HPDE6-E6E7 (cell line): ENCODE data around the gene ADGRL4.
"Not testable (repeated sequence)": the region's sequence is repeated elsewhere in the genome, so short reads cannot be mapped to it uniquely, and the experiment has no call there.

ENCODE experiments used
- DNase-seq: peaks from one replicate; pipeline ENCODE4 v3.0.0; 2011; ENCODE audit warnings: missing footprints; ENCODE audit errors: extremely low spot score

ADGRL4 gene

GRCh38 chr1:78918157-78918556 lies 88.4 kb downstream of the ADGRL4 start:
- no peak for DNase-seq

GRCh38 chr1:78916986-78917385 lies 89.5 kb downstream of the ADGRL4 start:
- DNase-seq, result no peak

- no peak for DNase-seq
Observed at GRCh38 chr1:78913950-78914349, 92.6 kb downstream of the ADGRL4 start.

- DNase-seq, result no peak
Observed at GRCh38 chr1:78911956-78912880, 94.3 kb downstream of the ADGRL4 start.

- DNase-seq, result no peak
Observed at GRCh38 chr1:78902641-78903040, 103.9 kb downstream of the ADGRL4 start.

- DNase-seq, result no peak
Observed at GRCh38 chr1:78894811-78895210, 111.7 kb downstream of the ADGRL4 start.

- no peak for DNase-seq
Observed at GRCh38 chr1:78892260-78892840, 114.2 kb downstream of the ADGRL4 start.

- no peak for DNase-seq
Observed at GRCh38 chr1:78887458-78887857, 119.1 kb downstream of the ADGRL4 start.

GRCh38 chr1:78884685-78885452 lies 121.7 kb downstream of the ADGRL4 start:
- no peak for DNase-seq

GRCh38 chr1:78880223-78880622 lies 126.3 kb downstream of the ADGRL4 start:
- DNase-seq, result no peak

- not testable (repeated sequence) for DNase-seq
Observed at GRCh38 chr1:78875986-78876385, 130.5 kb downstream of the ADGRL4 start.

GRCh38 chr1:78872801-78873200 lies 133.7 kb downstream of the ADGRL4 start:
- not testable (repeated sequence) for DNase-seq

GRCh38 chr1:78871249-78871648 lies 135.3 kb downstream of the ADGRL4 start:
- DNase-seq, result no peak

GRCh38 chr1:78869136-78869535 lies 137.4 kb downstream of the ADGRL4 start:
- DNase-seq, result no peak

GRCh38 chr1:78864175-78864574 lies 142.4 kb downstream of the ADGRL4 start:
- no peak for DNase-seq

GRCh38 chr1:78856096-78856495 lies 150.4 kb downstream of the ADGRL4 start:
- DNase-seq, result no peak

- no peak for DNase-seq
Observed at GRCh38 chr1:78855258-78855657, 151.3 kb downstream of the ADGRL4 start.

- no peak for DNase-seq
Observed at GRCh38 chr1:78854556-78854955, 152.0 kb downstream of the ADGRL4 start.

- no peak for DNase-seq
Observed at GRCh38 chr1:78843546-78843945, 163.0 kb downstream of the ADGRL4 start.

GRCh38 chr1:78843111-78843510 lies 163.4 kb downstream of the ADGRL4 start:
- DNase-seq, result no peak

- DNase-seq, result peak; percentile 25
Observed at GRCh38 chr1:78840453-78841271, 165.9 kb downstream of the ADGRL4 start.
